Neural cell (in vitro differentiated cells): Measurements from ENCODE around the gene CNTNAP2. TPM values are rescaled to one million over a fixed set of nuclear protein-coding genes. Genes with fewer than 3 reads are reported as not detected.

Experiments used
- H2AFZ ChIP-seq: fragments of 200-600, 300-800 bp; sonication (generic), shearing (Covaris generic); 2 replicates; pipeline ENCODE4 v1.6.0; 2014; ENCODE audit warnings: low read depth, mild to moderate bottlenecking, antibody characterized with exemption, low read length, moderate library complexity
- H3F3A ChIP-seq: fragments of 200-600 bp; shearing (Covaris generic); 2 replicates; pipeline ENCODE4 v1.6.1; 2016; ENCODE audit warnings: mild to moderate bottlenecking, moderate library complexity, mixed read lengths, antibody characterized with exemption, low read length; ENCODE audit not compliant: insufficient read depth, poor library complexity, severe bottlenecking
- H3K27ac ChIP-seq: fragments of 200-600, 300-800 bp; sonication (generic), shearing (Covaris generic); 2 replicates; pipeline ENCODE4 v1.5.1; 2014; ENCODE audit warnings: mild to moderate bottlenecking, low read length, moderate library complexity
- H3K27me3 ChIP-seq: fragments of 300-800, 200-600 bp; sonication (generic), shearing (Covaris generic); 2 replicates; pipeline ENCODE4 v1.6.0; 2014; ENCODE audit warnings: mild to moderate bottlenecking, low read depth, low read length, moderate library complexity; ENCODE audit not compliant: insufficient read depth
- H3K36me3 ChIP-seq: fragments of 300-800, 200-600 bp; sonication (generic), shearing (Covaris generic); 2 replicates; pipeline ENCODE4 v1.5.1; 2014; ENCODE audit warnings: mild to moderate bottlenecking, antibody characterized with exemption, low read length, moderate library complexity; ENCODE audit not compliant: insufficient read depth
- H3K4me2 ChIP-seq: fragments of 300-800, 200-600 bp; sonication (generic), shearing (Covaris generic); 2 replicates; pipeline ENCODE4 v1.6.0; 2014; ENCODE audit warnings: mild to moderate bottlenecking, low read length
- H3K4me3 ChIP-seq: fragments of 300-800, 200-600 bp; sonication (generic), shearing (Covaris generic); 2 replicates; pipeline ENCODE4 v1.5.1; 2014; ENCODE audit warnings: mild to moderate bottlenecking, low read length, moderate library complexity
- H3K79me2 ChIP-seq: fragments of 200-600 bp; shearing (Covaris generic); replicated peaks from 2 replicates; pipeline ENCODE4 v1.6.0; 2014; ENCODE audit warnings: mild to moderate bottlenecking, low read length, moderate library complexity; ENCODE audit not compliant: insufficient read depth
- H3K9ac ChIP-seq: fragments of 300-800, 200-600 bp; sonication (generic), shearing (Covaris generic); 2 replicates; pipeline ENCODE4 v1.6.1; 2016; ENCODE audit warnings: mild to moderate bottlenecking, low read length, mixed read lengths
- H3K9me2 ChIP-seq: fragments of 200-600 bp; shearing (Covaris generic); 2 replicates; pipeline ENCODE4 v1.6.1; 2016; ENCODE audit warnings: mild to moderate bottlenecking, low read length, mixed read lengths; ENCODE audit not compliant: insufficient read depth
- H3K9me3 ChIP-seq: fragments of 200-600, 300-800 bp; sonication (generic), shearing (Covaris generic); 2 replicates; pipeline ENCODE4 v1.6.1; 2016; ENCODE audit warnings: mild to moderate bottlenecking, mixed run types, low read length, moderate library complexity, mixed read lengths
- H4K20me1 ChIP-seq: fragments of 200-600 bp; shearing (Covaris generic); 2 replicates; pipeline ENCODE4 v1.6.1; 2016; ENCODE audit warnings: mild to moderate bottlenecking, mixed run types; ENCODE audit not compliant: insufficient read depth
- EP300 ChIP-seq: fragments of 450-650 bp; conservative IDR thresholded peaks from 2 replicates; pipeline ENCODE4 v1.6.1; 2014; ENCODE audit warnings: antibody characterized with exemption, mild to moderate bottlenecking, moderate library complexity; ENCODE audit not compliant: poor library complexity, severe bottlenecking
- EZH2 ChIP-seq: fragments of 200-600, 300-800 bp; shearing (Covaris generic), sonication (generic); IDR thresholded peaks from 2 replicates; pipeline ENCODE4 v1.6.1; 2014; ENCODE audit warnings: antibody characterized with exemption, low read length, borderline replicate concordance, mild to moderate bottlenecking; ENCODE audit not compliant: insufficient read depth, poor library complexity, severe bottlenecking
- MXI1 ChIP-seq: fragments of 450-650 bp; conservative IDR thresholded peaks from 2 replicates; pipeline ENCODE4 v1.6.1; 2014; ENCODE audit warnings: antibody characterized with exemption, mild to moderate bottlenecking; ENCODE audit not compliant: poor library complexity, severe bottlenecking
- POLR2AphosphoS5 ChIP-seq: IDR thresholded peaks from 2 replicates; pipeline ENCODE4 v1.6.1; 2012
- RAD21 ChIP-seq: fragments of 450-650 bp; conservative IDR thresholded peaks from 2 replicates; pipeline ENCODE4 v1.6.1; 2014; ENCODE audit warnings: antibody characterized with exemption, mild to moderate bottlenecking, moderate library complexity
- SMC3 ChIP-seq: fragments of 450-650 bp; conservative IDR thresholded peaks from 2 replicates; pipeline ENCODE4 v1.6.1; 2014; ENCODE audit warnings: antibody characterized with exemption, mild to moderate bottlenecking, moderate library complexity; ENCODE audit not compliant: poor library complexity
- TAF1 ChIP-seq: IDR thresholded peaks from 2 replicates; pipeline ENCODE4 v1.6.1; 2012; ENCODE audit warnings: low read depth
- polyA plus RNA-seq: library from polyadenylated mRNA; depleted of rRNA; stranded (reverse); fragments of >200 nt; gene quantifications from 2 replicates; pipeline ENCODE4 v1.2.3, GENCODE V29; 2014
- TF ChIP-seq, protein P1 (sequence below): fragments of 450-650 bp; IDR thresholded peaks from 2 replicates; pipeline ENCODE4 v1.5.1; 2014; ENCODE audit warnings: antibody characterized with exemption, mild to moderate bottlenecking, moderate library complexity; ENCODE audit not compliant: poor library complexity, severe bottlenecking
- TF ChIP-seq, protein P2 (sequence below): IDR thresholded peaks from 2 replicates; pipeline ENCODE4 v1.6.1; 2012; ENCODE audit warnings: borderline replicate concordance

CNTNAP2 gene
- polyA plus RNA-seq, 1 donor from 2014 or later: 276 TPM

DNA sequence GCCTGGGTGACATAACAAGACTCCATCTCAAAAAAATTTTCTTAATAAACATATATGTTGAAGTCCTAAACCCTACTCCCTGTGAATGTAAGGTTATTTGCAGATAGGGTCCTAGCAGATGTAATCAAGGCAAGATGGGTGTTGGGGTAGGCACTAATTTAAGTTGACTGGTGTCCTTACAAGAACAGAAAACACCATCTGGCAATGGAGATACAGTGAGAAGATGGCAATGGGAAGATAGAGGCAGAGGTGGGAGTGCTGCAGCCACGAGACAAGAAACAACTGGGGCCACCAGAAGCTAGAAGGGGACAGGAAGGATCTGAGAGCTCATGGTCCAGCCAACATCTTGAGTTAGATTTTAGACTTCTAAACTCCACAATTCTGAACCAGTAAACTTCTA is 606.4 kb downstream of the CNTNAP2 start:
- Histone ChIP-seq H3K79me2 (no peaks in the 10 kb centered on the region), H3F3A (no peaks in the 10 kb centered on the region), H3K27ac (no peak overlapping the region), H2AFZ (no peak overlapping the region), H4K20me1 (no peaks in the 10 kb centered on the region), H3K9ac (no peak overlapping the region), H3K4me3 (no peak overlapping the region), H3K9me2 (no peaks in the 10 kb centered on the region), H3K36me3 (no peaks in the 10 kb centered on the region), H3K27me3 (no peaks in the 10 kb centered on the region), H3K4me2 (no peak overlapping the region), H3K9me3 (no peaks in the 10 kb centered on the region)
- TF ChIP-seq, protein P1, sequence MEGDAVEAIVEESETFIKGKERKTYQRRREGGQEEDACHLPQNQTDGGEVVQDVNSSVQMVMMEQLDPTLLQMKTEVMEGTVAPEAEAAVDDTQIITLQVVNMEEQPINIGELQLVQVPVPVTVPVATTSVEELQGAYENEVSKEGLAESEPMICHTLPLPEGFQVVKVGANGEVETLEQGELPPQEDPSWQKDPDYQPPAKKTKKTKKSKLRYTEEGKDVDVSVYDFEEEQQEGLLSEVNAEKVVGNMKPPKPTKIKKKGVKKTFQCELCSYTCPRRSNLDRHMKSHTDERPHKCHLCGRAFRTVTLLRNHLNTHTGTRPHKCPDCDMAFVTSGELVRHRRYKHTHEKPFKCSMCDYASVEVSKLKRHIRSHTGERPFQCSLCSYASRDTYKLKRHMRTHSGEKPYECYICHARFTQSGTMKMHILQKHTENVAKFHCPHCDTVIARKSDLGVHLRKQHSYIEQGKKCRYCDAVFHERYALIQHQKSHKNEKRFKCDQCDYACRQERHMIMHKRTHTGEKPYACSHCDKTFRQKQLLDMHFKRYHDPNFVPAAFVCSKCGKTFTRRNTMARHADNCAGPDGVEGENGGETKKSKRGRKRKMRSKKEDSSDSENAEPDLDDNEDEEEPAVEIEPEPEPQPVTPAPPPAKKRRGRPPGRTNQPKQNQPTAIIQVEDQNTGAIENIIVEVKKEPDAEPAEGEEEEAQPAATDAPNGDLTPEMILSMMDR: no peak
- TF ChIP-seq POLR2AphosphoS5 (no peak), EP300 (no peak), EZH2 (no peak), TAF1 (no peak), RAD21 (no peak), MXI1 (no peak), SMC3 (no peak)
- TF ChIP-seq, protein P2, sequence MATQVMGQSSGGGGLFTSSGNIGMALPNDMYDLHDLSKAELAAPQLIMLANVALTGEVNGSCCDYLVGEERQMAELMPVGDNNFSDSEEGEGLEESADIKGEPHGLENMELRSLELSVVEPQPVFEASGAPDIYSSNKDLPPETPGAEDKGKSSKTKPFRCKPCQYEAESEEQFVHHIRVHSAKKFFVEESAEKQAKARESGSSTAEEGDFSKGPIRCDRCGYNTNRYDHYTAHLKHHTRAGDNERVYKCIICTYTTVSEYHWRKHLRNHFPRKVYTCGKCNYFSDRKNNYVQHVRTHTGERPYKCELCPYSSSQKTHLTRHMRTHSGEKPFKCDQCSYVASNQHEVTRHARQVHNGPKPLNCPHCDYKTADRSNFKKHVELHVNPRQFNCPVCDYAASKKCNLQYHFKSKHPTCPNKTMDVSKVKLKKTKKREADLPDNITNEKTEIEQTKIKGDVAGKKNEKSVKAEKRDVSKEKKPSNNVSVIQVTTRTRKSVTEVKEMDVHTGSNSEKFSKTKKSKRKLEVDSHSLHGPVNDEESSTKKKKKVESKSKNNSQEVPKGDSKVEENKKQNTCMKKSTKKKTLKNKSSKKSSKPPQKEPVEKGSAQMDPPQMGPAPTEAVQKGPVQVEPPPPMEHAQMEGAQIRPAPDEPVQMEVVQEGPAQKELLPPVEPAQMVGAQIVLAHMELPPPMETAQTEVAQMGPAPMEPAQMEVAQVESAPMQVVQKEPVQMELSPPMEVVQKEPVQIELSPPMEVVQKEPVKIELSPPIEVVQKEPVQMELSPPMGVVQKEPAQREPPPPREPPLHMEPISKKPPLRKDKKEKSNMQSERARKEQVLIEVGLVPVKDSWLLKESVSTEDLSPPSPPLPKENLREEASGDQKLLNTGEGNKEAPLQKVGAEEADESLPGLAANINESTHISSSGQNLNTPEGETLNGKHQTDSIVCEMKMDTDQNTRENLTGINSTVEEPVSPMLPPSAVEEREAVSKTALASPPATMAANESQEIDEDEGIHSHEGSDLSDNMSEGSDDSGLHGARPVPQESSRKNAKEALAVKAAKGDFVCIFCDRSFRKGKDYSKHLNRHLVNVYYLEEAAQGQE: no peak

DNA sequence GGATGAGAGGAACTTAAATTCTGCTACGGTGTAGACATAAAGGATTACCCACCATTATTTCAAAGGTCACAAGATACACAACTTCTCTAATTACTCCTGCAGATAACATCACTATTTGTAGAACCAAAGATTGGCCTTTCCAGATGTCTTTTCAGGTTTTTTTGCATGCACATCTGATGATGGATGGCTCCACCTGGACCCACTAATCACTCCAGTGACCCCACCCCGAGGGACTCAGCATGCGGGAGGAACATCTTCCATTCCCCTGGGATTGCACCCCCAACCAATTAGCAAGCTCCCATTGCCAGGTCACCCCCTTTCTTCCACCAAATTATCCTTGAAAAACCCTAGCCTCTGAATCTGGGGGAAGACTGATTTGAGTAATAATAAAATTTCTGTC is 608.9 kb downstream of the CNTNAP2 start:
- no peak overlapping the region for H3K27ac ChIP-seq

More for the DNA sequence above, 608.9 kb downstream of the CNTNAP2 start:
- Histone ChIP-seq H3K27me3 (no peaks in the 10 kb centered on the region), H4K20me1 (no peaks in the 10 kb centered on the region), H3K4me3 (no peak overlapping the region), H3K36me3 (no peaks in the 10 kb centered on the region), H3K79me2 (no peaks in the 10 kb centered on the region), H3K4me2 (no peak overlapping the region), H3K9ac (no peak overlapping the region), H2AFZ (no peak overlapping the region), H3F3A (no peaks in the 10 kb centered on the region), H3K9me2 (no peaks in the 10 kb centered on the region), H3K9me3 (no peaks in the 10 kb centered on the region)
- TF ChIP-seq, protein P1: no peak
- TF ChIP-seq SMC3 (no peak), MXI1 (no peak), EP300 (no peak)
